Loucy (cell line): Measurements from ENCODE around the gene POLH.

Experiments used
- EZH2phosphoT487 ChIP-seq: fragments of 200-600 bp; IDR thresholded peaks from 2 replicates; pipeline ENCODE4 v1.6.1; 2018; ENCODE audit warnings: antibody characterized with exemption, mild to moderate bottlenecking, moderate library complexity, borderline replicate concordance
- TF ChIP-seq, protein P1 (sequence below): fragments of 200-600 bp; sonication (generic); conservative IDR thresholded peaks from 2 replicates; pipeline ENCODE4 v1.5.1; 2014; ENCODE audit warnings: mild to moderate bottlenecking, antibody characterized with exemption, low read length

DNA sequence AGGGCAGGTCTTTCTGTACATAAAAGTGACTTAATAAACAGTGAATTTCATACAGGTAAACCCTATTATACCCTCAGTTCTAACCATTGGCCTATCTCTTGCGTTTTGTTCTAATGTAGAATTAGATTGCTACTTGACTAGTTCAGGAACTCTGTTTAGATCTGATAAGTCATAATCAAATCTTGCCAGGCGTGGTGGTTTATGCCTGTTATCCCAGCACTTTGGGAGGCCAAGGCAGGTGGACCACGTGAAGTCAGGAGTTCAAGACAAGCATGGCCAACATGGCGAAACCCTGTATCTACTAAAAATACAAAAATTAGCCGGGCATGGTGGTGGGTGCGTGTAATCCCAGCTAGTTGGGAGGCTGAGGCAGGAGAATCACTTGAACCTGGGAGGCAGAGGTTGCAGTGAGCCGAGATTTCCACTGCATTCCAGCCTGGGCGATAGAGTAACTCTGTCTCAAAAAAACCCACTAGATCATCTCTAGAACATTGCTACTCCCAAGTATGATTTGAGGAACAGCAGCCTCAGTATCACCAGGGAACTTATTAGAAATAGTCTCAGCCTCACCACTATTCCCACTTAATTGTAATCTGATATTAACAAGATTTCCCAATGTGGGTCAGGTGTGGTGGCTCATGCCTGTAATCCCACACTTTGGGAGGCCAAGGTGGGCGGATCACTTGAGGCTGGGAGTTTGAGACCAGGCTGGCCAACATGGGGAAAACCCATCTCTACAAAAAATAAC is 40.9 kb downstream of the POLH start:
- TF ChIP-seq, protein P1, sequence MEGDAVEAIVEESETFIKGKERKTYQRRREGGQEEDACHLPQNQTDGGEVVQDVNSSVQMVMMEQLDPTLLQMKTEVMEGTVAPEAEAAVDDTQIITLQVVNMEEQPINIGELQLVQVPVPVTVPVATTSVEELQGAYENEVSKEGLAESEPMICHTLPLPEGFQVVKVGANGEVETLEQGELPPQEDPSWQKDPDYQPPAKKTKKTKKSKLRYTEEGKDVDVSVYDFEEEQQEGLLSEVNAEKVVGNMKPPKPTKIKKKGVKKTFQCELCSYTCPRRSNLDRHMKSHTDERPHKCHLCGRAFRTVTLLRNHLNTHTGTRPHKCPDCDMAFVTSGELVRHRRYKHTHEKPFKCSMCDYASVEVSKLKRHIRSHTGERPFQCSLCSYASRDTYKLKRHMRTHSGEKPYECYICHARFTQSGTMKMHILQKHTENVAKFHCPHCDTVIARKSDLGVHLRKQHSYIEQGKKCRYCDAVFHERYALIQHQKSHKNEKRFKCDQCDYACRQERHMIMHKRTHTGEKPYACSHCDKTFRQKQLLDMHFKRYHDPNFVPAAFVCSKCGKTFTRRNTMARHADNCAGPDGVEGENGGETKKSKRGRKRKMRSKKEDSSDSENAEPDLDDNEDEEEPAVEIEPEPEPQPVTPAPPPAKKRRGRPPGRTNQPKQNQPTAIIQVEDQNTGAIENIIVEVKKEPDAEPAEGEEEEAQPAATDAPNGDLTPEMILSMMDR: no peak
- TF ChIP-seq EZH2phosphoT487: no peak
